Measurements from ENCODE around the gene ORAI1. TPM values are rescaled to one million over a fixed set of nuclear protein-coding genes. Genes with fewer than 3 reads are reported as not detected.

The ORAI1 gene
- total and polyA plus RNA-seq, 4 donors, result 15.2 to 33.7 (median 24.8) TPM

DNA sequence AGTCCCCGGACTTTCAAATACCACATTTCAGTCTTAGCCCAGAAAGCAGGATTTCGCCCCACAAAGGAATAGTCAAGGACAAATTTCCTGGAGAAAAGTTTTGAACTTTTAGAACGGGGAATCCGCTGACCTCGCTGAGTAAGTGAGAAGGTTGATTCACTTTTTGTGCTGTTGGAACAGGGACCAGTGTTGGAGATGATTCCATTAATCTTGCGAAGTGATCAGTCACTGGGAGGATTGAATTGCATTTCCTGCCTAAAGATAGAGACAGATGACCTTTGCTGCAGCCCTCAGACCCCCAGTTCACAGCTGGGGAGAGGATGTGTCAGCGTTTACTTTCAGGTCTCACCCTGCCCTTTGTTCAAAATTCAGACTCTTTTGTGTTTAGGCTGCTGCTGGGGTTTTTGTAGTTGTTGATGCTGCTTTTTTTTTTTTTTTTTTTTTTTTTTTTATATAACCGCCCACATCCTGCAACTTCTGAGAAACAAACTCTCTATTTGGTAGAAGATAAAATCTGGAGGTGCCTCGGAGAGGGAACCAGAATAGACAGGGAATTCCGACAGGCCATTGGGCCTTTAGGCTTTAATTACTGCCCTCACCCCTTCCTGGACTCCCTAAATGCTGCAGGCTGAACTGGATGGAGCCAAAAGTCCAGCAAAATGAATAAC is 35.7 kb upstream of the ORAI1 start:
- peak overlapping the region; percentile 81 to 98 for H3K9ac ChIP-seq (ENCODE audit: insufficient read depth in 1 of 2, low read length in 2 of 2)
- H3K9me3 ChIP-seq (ENCODE audit: control insufficient read depth in 4 of 4, insufficient read depth in 3 of 4, low read length in 3 of 4), result no peaks in the 10 kb centered on the region
- peaks cover 2 to 8% (median 6%) of the 10 kb centered on the region in 5 donors for H3K4me1 ChIP-seq (ENCODE audit: control insufficient read depth in 5 of 5, insufficient read depth in 5 of 5, low read length in 5 of 5)
- WGBS, 2 donors, result 11 to 30% methylated on average over 10 of the region's 10 CpGs
- DNase-seq (peak; percentile 45 to 77 (median 68)), ATAC-seq (ENCODE audit: insufficient read depth, low FRiP score) (no peak)
- no peaks in the 10 kb centered on the region for H3K27me3 ChIP-seq (ENCODE audit: control insufficient read depth in 3 of 3, insufficient read depth in 3 of 3, low read length in 2 of 3)
- TF ChIP-seq, protein P1, sequence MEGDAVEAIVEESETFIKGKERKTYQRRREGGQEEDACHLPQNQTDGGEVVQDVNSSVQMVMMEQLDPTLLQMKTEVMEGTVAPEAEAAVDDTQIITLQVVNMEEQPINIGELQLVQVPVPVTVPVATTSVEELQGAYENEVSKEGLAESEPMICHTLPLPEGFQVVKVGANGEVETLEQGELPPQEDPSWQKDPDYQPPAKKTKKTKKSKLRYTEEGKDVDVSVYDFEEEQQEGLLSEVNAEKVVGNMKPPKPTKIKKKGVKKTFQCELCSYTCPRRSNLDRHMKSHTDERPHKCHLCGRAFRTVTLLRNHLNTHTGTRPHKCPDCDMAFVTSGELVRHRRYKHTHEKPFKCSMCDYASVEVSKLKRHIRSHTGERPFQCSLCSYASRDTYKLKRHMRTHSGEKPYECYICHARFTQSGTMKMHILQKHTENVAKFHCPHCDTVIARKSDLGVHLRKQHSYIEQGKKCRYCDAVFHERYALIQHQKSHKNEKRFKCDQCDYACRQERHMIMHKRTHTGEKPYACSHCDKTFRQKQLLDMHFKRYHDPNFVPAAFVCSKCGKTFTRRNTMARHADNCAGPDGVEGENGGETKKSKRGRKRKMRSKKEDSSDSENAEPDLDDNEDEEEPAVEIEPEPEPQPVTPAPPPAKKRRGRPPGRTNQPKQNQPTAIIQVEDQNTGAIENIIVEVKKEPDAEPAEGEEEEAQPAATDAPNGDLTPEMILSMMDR (IDR thresholded peaks at IDR 0.05; ENCODE audit: control extremely low read depth, extremely low read depth), result no peak
- H3K27ac ChIP-seq (ENCODE audit: low read depth in 1 of 2, low read length in 1 of 2), result peak overlapping the region; percentile 70 to 75
- no peaks in the 10 kb centered on the region for H3K36me3 ChIP-seq (ENCODE audit: control insufficient read depth in 4 of 4, insufficient read depth in 4 of 4, low read length in 4 of 4)
- no peak overlapping the region for H3K4me3 ChIP-seq

DNA sequence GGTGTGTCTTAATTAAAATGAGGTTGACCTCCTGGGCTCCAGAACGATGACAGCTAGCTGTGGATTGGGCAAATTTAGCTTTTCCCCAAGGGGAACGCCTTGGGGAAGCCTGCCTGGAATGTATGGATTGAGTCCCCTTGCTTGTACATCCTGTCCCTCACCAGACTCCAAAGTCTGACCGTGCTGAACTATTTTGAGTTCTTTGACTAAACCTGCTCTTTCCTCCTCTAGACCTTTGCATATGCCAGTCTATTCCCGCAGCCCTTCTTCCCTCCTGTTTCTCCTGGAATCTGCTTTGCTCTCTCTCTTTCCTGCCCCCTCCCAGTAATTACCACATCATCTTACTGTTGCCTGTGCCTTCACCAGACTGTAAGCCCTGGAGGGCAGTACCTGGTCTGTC is 34.0 kb upstream of the ORAI1 start:
- Histone ChIP-seq H3K9me3 (ENCODE audit: control insufficient read depth in 4 of 4, insufficient read depth in 3 of 4, low read length in 3 of 4) (no peaks in the 10 kb centered on the region), H3K9ac (ENCODE audit: insufficient read depth in 1 of 2, low read length in 2 of 2) (no peak overlapping the region), H3K4me1 (ENCODE audit: control insufficient read depth in 5 of 5, insufficient read depth in 5 of 5, low read length in 5 of 5) (peaks cover 0 to 8% (median 2%) of the 10 kb centered on the region in 5 donors), H3K4me3 (no peak overlapping the region), H3K36me3 (ENCODE audit: control insufficient read depth in 4 of 4, insufficient read depth in 4 of 4, low read length in 4 of 4) (no peaks in the 10 kb centered on the region), H3K27ac (ENCODE audit: low read depth in 1 of 2, low read length in 1 of 2) (no peak overlapping the region), H3K27me3 (ENCODE audit: control insufficient read depth in 3 of 3, insufficient read depth in 3 of 3, low read length in 2 of 3) (no peaks in the 10 kb centered on the region)
- TF ChIP-seq, protein P1 (IDR thresholded peaks at IDR 0.05; ENCODE audit: control extremely low read depth, extremely low read depth), result no peak
- DNase-seq (no peak), ATAC-seq (ENCODE audit: insufficient read depth, low FRiP score) (no peak)
- 80 to 85% methylated on average over 4 of the region's 4 CpGs for WGBS, 2 donors

DNA sequence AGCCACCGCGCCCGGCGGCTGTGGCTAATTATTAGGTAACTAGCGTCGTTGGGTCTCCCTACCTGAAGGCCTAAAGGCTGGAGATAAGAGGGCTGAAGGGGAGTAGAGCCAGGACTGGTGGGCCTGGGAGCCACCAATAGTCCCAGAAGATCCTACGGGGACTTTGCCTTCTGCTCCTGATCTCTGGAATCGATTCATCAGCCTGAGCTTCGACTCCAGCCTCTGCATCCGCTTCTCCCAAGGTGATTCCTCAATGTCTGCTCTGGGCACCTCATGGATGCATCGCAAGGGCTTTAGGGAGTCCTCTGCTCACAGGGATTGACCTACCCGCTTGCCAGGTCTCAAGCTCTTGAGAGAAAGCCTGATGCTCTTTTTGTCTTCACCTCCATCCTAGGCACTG is 30.8 kb upstream of the ORAI1 start:
- TF ChIP-seq, protein P1 (IDR thresholded peaks at IDR 0.05; ENCODE audit: control extremely low read depth, extremely low read depth), result no peak
- Histone ChIP-seq H3K4me3 (no peak overlapping the region), H3K9ac (ENCODE audit: insufficient read depth in 1 of 2, low read length in 2 of 2) (no peak overlapping the region), H3K27me3 (ENCODE audit: control insufficient read depth in 3 of 3, insufficient read depth in 3 of 3, low read length in 2 of 3) (no peaks in the 10 kb centered on the region), H3K36me3 (ENCODE audit: control insufficient read depth in 4 of 4, insufficient read depth in 4 of 4, low read length in 4 of 4) (no peaks in the 10 kb centered on the region), H3K27ac (ENCODE audit: low read depth in 1 of 2, low read length in 1 of 2) (no peak overlapping the region), H3K4me1 (ENCODE audit: control insufficient read depth in 5 of 5, insufficient read depth in 5 of 5, low read length in 5 of 5) (peaks cover 0 to 5% (median 2%) of the 10 kb centered on the region in 5 donors), H3K9me3 (ENCODE audit: control insufficient read depth in 4 of 4, insufficient read depth in 3 of 4, low read length in 3 of 4) (no peaks in the 10 kb centered on the region)
- WGBS, 2 donors, result 97% methylated on average over 12 of the region's 12 CpGs
- ATAC-seq (ENCODE audit: insufficient read depth, low FRiP score) (no peak), DNase-seq (no peak)

- WGBS, 2 donors, result 95 to 99% methylated on average over 5 of the region's 5 CpGs
- TF ChIP-seq, protein P1 (IDR thresholded peaks at IDR 0.05; ENCODE audit: control extremely low read depth, extremely low read depth), result no peak
- Histone ChIP-seq H3K36me3 (ENCODE audit: control insufficient read depth in 4 of 4, insufficient read depth in 4 of 4, low read length in 4 of 4) (no peaks in the 10 kb centered on the region), H3K27me3 (ENCODE audit: control insufficient read depth in 3 of 3, insufficient read depth in 3 of 3, low read length in 2 of 3) (no peaks in the 10 kb centered on the region), H3K9ac (ENCODE audit: insufficient read depth in 1 of 2, low read length in 2 of 2) (no peak overlapping the region), H3K27ac (ENCODE audit: low read depth in 1 of 2, low read length in 1 of 2) (no peak overlapping the region), H3K9me3 (ENCODE audit: control insufficient read depth in 4 of 4, insufficient read depth in 3 of 4, low read length in 3 of 4) (no peaks in the 10 kb centered on the region), H3K4me1 (ENCODE audit: control insufficient read depth in 5 of 5, insufficient read depth in 5 of 5, low read length in 5 of 5) (no peaks in the 10 kb centered on the region), H3K4me3 (no peak overlapping the region)
- ATAC-seq (ENCODE audit: insufficient read depth, low FRiP score) (no peak), DNase-seq (no peak)
Observed at GRCh38 chr12:121596526-121596925, 29.8 kb upstream of the ORAI1 start.

All from lung (tissue), 12 donors.